Measurements from ENCODE around the gene TP53TG3D.
"Not testable (repeated sequence)": the region's sequence is repeated elsewhere in the genome, so short reads cannot be mapped to it uniquely, and the experiment has no call there.

GRCh38 chr16:32252986-32253385 lies at the start of gene TP53TG3D:
- TF ChIP-seq CTCF, POLR2A (IDR thresholded peaks at IDR 0.05): not testable (repeated sequence)
